Measurements from ENCODE around the gene SLC16A8. TPM values are rescaled to one million over a fixed set of nuclear protein-coding genes. Genes with fewer than 3 reads are reported as not detected.

SLC16A8 gene
- total and polyA plus RNA-seq, 5 experiments from 2014 or later, result not detected

GRCh38 chr22:38056969-38057891, 26.8 kb downstream of the SLC16A8 start, which contains the start of gene PICK1:
TSS of gene PICK1 (plus strand) at chr22:38057404. CDS start at chr22:38057810, 406 bp downstream.
- peaks cover 0 to 23% (median 9%) of the 10 kb centered on the region in 3 donors for H3K36me3 Mint-ChIP-seq
- POLR2A ChIA-PET, result interaction anchor here (0.5 to 1.2 kb wide), 4 partner anchors 87 to 1172 kb away, joined by 3 to 4 read pairs (median 3); no protein-coding TSS in a partner anchor
- H3K4me1 Mint-ChIP-seq, result peaks cover 15 to 27% (median 19%) of the 10 kb centered on the region in 4 donors
- ATAC-seq (peak; percentile 86 to 87), DNase-seq (peak; percentile 62 to 92 (median 82))
- peak within 1 kb of the TSS; percentile 91 to 99 (median 96) for H3K4me3 Mint-ChIP-seq
- no peaks in the 10 kb centered on the region for H3K27me3 Mint-ChIP-seq
- no peaks in the 10 kb centered on the region for H3K9me3 Mint-ChIP-seq
- peak within 1 kb of the TSS; percentile 91 to 100 (median 99) for H3K27ac Mint-ChIP-seq

GRCh38 chr22:38051900-38052862, 31.8 kb downstream of the SLC16A8 start:
- H3K27ac Mint-ChIP-seq, result peak overlapping the region in 4 of 10 donors; percentile 34 to 45 (median 40)
- peaks cover 5 to 13% (median 10%) of the 10 kb centered on the region in 4 donors for H3K4me1 Mint-ChIP-seq
- peak; percentile 63 to 87 (median 76) for DNase-seq
- POLR2A ChIA-PET, result interaction anchor here (0.6 to 1.1 kb wide), 5 partner anchors 264 to 629 kb away, joined by 3 to 7 read pairs (median 4); no protein-coding TSS in a partner anchor
- peaks cover 0 to 9% (median 2%) of the 10 kb centered on the region in 5 donors for H3K27me3 Mint-ChIP-seq
- H3K4me3 Mint-ChIP-seq, result no peak overlapping the region
- H3K9me3 Mint-ChIP-seq, result no peaks in the 10 kb centered on the region
- H3K36me3 Mint-ChIP-seq, result no peaks in the 10 kb centered on the region
- peak; percentile 80 for ATAC-seq

GRCh38 chr22:38051261-38051660, 32.7 kb downstream of the SLC16A8 start:
- Mint-ChIP-seq H3K36me3 (no peaks in the 10 kb centered on the region), H3K27me3 (peaks cover 0 to 10% (median 2%) of the 10 kb centered on the region in 5 donors), H3K4me1 (peaks cover 0 to 5% (median 2%) of the 10 kb centered on the region in 4 donors), H3K9me3 (no peaks in the 10 kb centered on the region), H3K27ac (peak overlapping the region in 1 of 10 donors; percentile 71), H3K4me3 (no peak overlapping the region)
- ATAC-seq (no peak), DNase-seq (no peak)
- POLR2A ChIA-PET, result no interaction called here

- POLR2A ChIA-PET, result no interaction called here
- ATAC-seq (no peak), DNase-seq (no peak)
- H3K27ac Mint-ChIP-seq, result peak overlapping the region in 1 of 10 donors; percentile 71
- H3K4me1 Mint-ChIP-seq, result peaks cover 0 to 5% (median 2%) of the 10 kb centered on the region in 4 donors
- H3K27me3 Mint-ChIP-seq, result peaks cover 0 to 10% (median 2%) of the 10 kb centered on the region in 5 donors
- H3K9me3 Mint-ChIP-seq, result no peaks in the 10 kb centered on the region
- H3K36me3 Mint-ChIP-seq, result no peaks in the 10 kb centered on the region
- no peak overlapping the region for H3K4me3 Mint-ChIP-seq
Observed at GRCh38 chr22:38050720-38051119, 33.3 kb downstream of the SLC16A8 start.

- Mint-ChIP-seq H3K9me3 (no peaks in the 10 kb centered on the region), H3K27ac (no peak overlapping the region), H3K4me3 (no peak overlapping the region), H3K27me3 (peaks cover 0 to 12% (median 2%) of the 10 kb centered on the region in 5 donors), H3K4me1 (peaks cover 0 to 5% (median 2%) of the 10 kb centered on the region in 4 donors), H3K36me3 (no peaks in the 10 kb centered on the region)
- DNase-seq (no peak), ATAC-seq (no peak)
- POLR2A ChIA-PET, result no interaction called here
Observed at GRCh38 chr22:38049812-38050619, 34.0 kb downstream of the SLC16A8 start.

- POLR2A ChIA-PET, result no interaction called here
- DNase-seq (no peak), ATAC-seq (no peak)
- no peaks in the 10 kb centered on the region for H3K36me3 Mint-ChIP-seq
- H3K4me1 Mint-ChIP-seq, result peaks cover 0 to 4% (median 0%) of the 10 kb centered on the region in 4 donors
- no peak overlapping the region for H3K4me3 Mint-ChIP-seq
- H3K27me3 Mint-ChIP-seq, result peaks cover 0 to 12% (median 2%) of the 10 kb centered on the region in 5 donors
- no peak overlapping the region for H3K27ac Mint-ChIP-seq
- H3K9me3 Mint-ChIP-seq, result no peaks in the 10 kb centered on the region
Observed at GRCh38 chr22:38046070-38046748, 37.8 kb downstream of the SLC16A8 start.

GRCh38 chr22:38043151-38044039, 40.6 kb downstream of the SLC16A8 start:
- H3K27me3 Mint-ChIP-seq, result peaks cover 0 to 10% (median 2%) of the 10 kb centered on the region in 5 donors
- peaks cover 0 to 4% (median 0%) of the 10 kb centered on the region in 4 donors for H3K4me1 Mint-ChIP-seq
- POLR2A ChIA-PET, result no interaction called here
- H3K27ac Mint-ChIP-seq, result no peak overlapping the region
- H3K9me3 Mint-ChIP-seq, result no peaks in the 10 kb centered on the region
- DNase-seq (no peak), ATAC-seq (no peak)
- H3K36me3 Mint-ChIP-seq, result no peaks in the 10 kb centered on the region
- no peak overlapping the region for H3K4me3 Mint-ChIP-seq

GRCh38 chr22:38042488-38042790, 41.5 kb downstream of the SLC16A8 start:
- Mint-ChIP-seq H3K27me3 (peaks cover 0 to 9% (median 1%) of the 10 kb centered on the region in 5 donors), H3K27ac (peak overlapping the region in 1 of 10 donors; percentile 31), H3K9me3 (no peaks in the 10 kb centered on the region), H3K4me3 (no peak overlapping the region), H3K4me1 (peaks cover 0 to 4% (median 0%) of the 10 kb centered on the region in 4 donors), H3K36me3 (no peaks in the 10 kb centered on the region)
- POLR2A ChIA-PET, result no interaction called here
- DNase-seq, result no peak
- ATAC-seq, result no peak

- POLR2A ChIA-PET, result no interaction called here
- peaks cover 0 to 4% (median 0%) of the 10 kb centered on the region in 5 donors for H3K27me3 Mint-ChIP-seq
- H3K27ac Mint-ChIP-seq, result peak overlapping the region in 2 of 10 donors; percentile 31 to 53
- no peaks in the 10 kb centered on the region for H3K9me3 Mint-ChIP-seq
- no peaks in the 10 kb centered on the region for H3K36me3 Mint-ChIP-seq
- peaks cover 0 to 4% (median 0%) of the 10 kb centered on the region in 4 donors for H3K4me1 Mint-ChIP-seq
- ATAC-seq (no peak), DNase-seq (no peak)
- no peak overlapping the region for H3K4me3 Mint-ChIP-seq
Observed at GRCh38 chr22:38041760-38042487, 42.1 kb downstream of the SLC16A8 start.

All from naive thymus-derived CD8-positive, alpha-beta T cell (primary cell).